Measurements from ENCODE around the gene WDR64.
"Not testable (repeated sequence)": the region's sequence is repeated elsewhere in the genome, so short reads cannot be mapped to it uniquely, and the experiment has no call there.

The WDR64 gene

GRCh38 chr1:241660424-241660972, 8.4 kb downstream of the WDR64 start:
- no peak for DNase-seq

GRCh38 chr1:241666419-241666818, 14.3 kb downstream of the WDR64 start:
- DNase-seq: no peak

- DNase-seq: no peak
Measured at GRCh38 chr1:241672301-241672700, 20.2 kb downstream of the WDR64 start.

- DNase-seq: no peak
Measured at GRCh38 chr1:241674805-241675384, 22.8 kb downstream of the WDR64 start.

- DNase-seq: no peak
Measured at GRCh38 chr1:241675983-241676382, 23.9 kb downstream of the WDR64 start.

GRCh38 chr1:241677201-241677600, 25.1 kb downstream of the WDR64 start:
- no peak for DNase-seq

- no peak for DNase-seq
Measured at GRCh38 chr1:241678536-241678935, 26.5 kb downstream of the WDR64 start.

GRCh38 chr1:241679404-241679803, 27.3 kb downstream of the WDR64 start:
- DNase-seq: no peak

GRCh38 chr1:241679961-241680360, 27.9 kb downstream of the WDR64 start:
- DNase-seq: no peak

GRCh38 chr1:241681861-241682448, 29.9 kb downstream of the WDR64 start:
- not testable (repeated sequence) for DNase-seq

GRCh38 chr1:241682921-241683320, 30.8 kb downstream of the WDR64 start:
- no peak for DNase-seq

- DNase-seq: no peak
Measured at GRCh38 chr1:241684108-241684507, 32.0 kb downstream of the WDR64 start.

GRCh38 chr1:241688940-241689368, 36.9 kb downstream of the WDR64 start:
- DNase-seq: no peak

- DNase-seq: no peak
Measured at GRCh38 chr1:241695246-241696171, 43.4 kb downstream of the WDR64 start.

GRCh38 chr1:241696172-241696814, 44.2 kb downstream of the WDR64 start:
- no peak for DNase-seq

- DNase-seq: no peak
Measured at GRCh38 chr1:241696815-241697639, 44.9 kb downstream of the WDR64 start.

- no peak for DNase-seq
Measured at GRCh38 chr1:241697640-241698018, 45.5 kb downstream of the WDR64 start.

GRCh38 chr1:241698177-241698576, 46.1 kb downstream of the WDR64 start:
- DNase-seq: no peak

GRCh38 chr1:241701483-241702295, 49.6 kb downstream of the WDR64 start:
- no peak for DNase-seq

GRCh38 chr1:241702442-241703373, 50.6 kb downstream of the WDR64 start:
- no peak for DNase-seq
